ENCODE measurements around the gene GLT1D1. TPM values are rescaled to one million over a fixed set of nuclear protein-coding genes. Genes with fewer than 3 reads are reported as not detected.

Gene GLT1D1
- total RNA-seq, 1 experiment from 2014 or later, result not detected

GRCh38 chr12:128932521-128932920, 79.2 kb downstream of the GLT1D1 start:
- Histone ChIP-seq H3K9me2 (ENCODE audit: insufficient read depth) (no peaks in the 10 kb centered on the region), H3K9ac (ENCODE audit: low read length) (no peak overlapping the region), H4K20me1 (ENCODE audit: insufficient read depth) (no peaks in the 10 kb centered on the region), H3K9me3 (ENCODE audit: control insufficient read depth in 1 of 2, insufficient read depth in 1 of 2, low read depth in 1 of 2, low read length in 2 of 2) (no peaks in the 10 kb centered on the region; a peak in 1 of 4 replicates), H3K27ac (ENCODE audit: low read depth, low read length) (no peak overlapping the region), H3K4me3 (replicated peaks in 1 of 2; ENCODE audit: low read depth in 1 of 2, low read length in 2 of 2) (no peak overlapping the region), H3K79me2 (ENCODE audit: insufficient read depth, low read length) (no peaks in the 10 kb centered on the region), H3K36me3 (ENCODE audit: control insufficient read depth in 1 of 2, insufficient read depth in 2 of 2, low read length in 2 of 2) (no peaks in the 10 kb centered on the region), H3K4me1 (ENCODE audit: control insufficient read depth in 1 of 2, insufficient read depth in 2 of 2, low read length in 2 of 2) (no peaks in the 10 kb centered on the region), H3K4me2 (ENCODE audit: low read length) (no peak overlapping the region), H3K27me3 (ENCODE audit: insufficient read depth, low read length) (no peaks in the 10 kb centered on the region), H2AFZ (ENCODE audit: low read depth, low read length, poor library complexity, severe bottlenecking) (no peak overlapping the region)
- CTCF ChIA-PET, result no interaction called here
- no peak for ATAC-seq
- POLR2A ChIA-PET, result no interaction called here
- no TSS peak for BruUV-seq (replicated peaks)
- RAD21 ChIA-PET (ENCODE audit: low non-redundant PET in 1 of 2, low total read pairs in 2 of 2, uncharacterized antibody in 2 of 2, unreplicated experiment in 2 of 2), result no interaction called here
- DNase-seq (ENCODE audit: low read depth, low spot score), result no peak
- intact Hi-C loops (cut with micrococcal nuclease), result no loop called here
- TF ChIP-seq JUND (IDR thresholded peaks at IDR 0.05) (no peak), CTCF (IDR thresholded peaks at IDR 0.05 in 2 of 3, conservative IDR thresholded peaks at IDR 0.05 in 1 of 3; ENCODE audit: borderline replicate concordance in 1 of 3, insufficient read depth in 1 of 3, low read depth in 2 of 3, low read length in 2 of 3) (no peak), CBX3 (IDR thresholded peaks at IDR 0.05; ENCODE audit: low read depth) (no peak), RAD21 (IDR thresholded peaks at IDR 0.05; ENCODE audit: low read depth) (no peak), ELF1 (IDR thresholded peaks at IDR 0.05; ENCODE audit: borderline replicate concordance, low read depth) (no peak), YY1 (IDR thresholded peaks at IDR 0.05; ENCODE audit: extremely low read depth, insufficient replicate concordance, low read depth, low read length) (no peak), SIN3A (IDR thresholded peaks at IDR 0.05; ENCODE audit: low read depth) (no peak), POLR2AphosphoS5 (IDR thresholded peaks at IDR 0.05; ENCODE audit: low read depth, low read length) (no peak), CEBPB (IDR thresholded peaks at IDR 0.05; ENCODE audit: low read depth) (no peak), POLR2A (IDR thresholded peaks at IDR 0.05; ENCODE audit: borderline replicate concordance, extremely low read depth, insufficient read depth, insufficient read length) (no peak), EGR1 (IDR thresholded peaks at IDR 0.05; ENCODE audit: low read depth) (no peak), EZH2 (IDR thresholded peaks at IDR 0.05) (no peak), ZBTB33 (IDR thresholded peaks at IDR 0.05; ENCODE audit: extremely low read depth, insufficient replicate concordance, low read length) (no peak), EZH2phosphoT487 (IDR thresholded peaks at IDR 0.05; ENCODE audit: borderline replicate concordance) (no peak), SRF (IDR thresholded peaks at IDR 0.05; ENCODE audit: low read depth) (no peak), SP1 (IDR thresholded peaks at IDR 0.05; ENCODE audit: low read depth) (no peak)
